HG03064 (cell line): ENCODE measurements around the gene SDCBP2.

ENCODE experiments used
- ATAC-seq: cut with Tn5 transposase; IDR thresholded peaks from one replicate; pipeline ENCODE4 v1.9.1; 2021; ENCODE audit warnings: low read depth; ENCODE audit not compliant: unreplicated experiment

SDCBP2 gene

GRCh38 chr20:1331801-1332453 is 3.0 kb upstream of the SDCBP2 start:
- ATAC-seq, result no peak

GRCh38 chr20:1331101-1331500 is 2.2 kb upstream of the SDCBP2 start:
- no peak for ATAC-seq

GRCh38 chr20:1330075-1330830 is 1.3 kb upstream of the SDCBP2 start:
- no peak for ATAC-seq

GRCh38 chr20:1327827-1328679 is 886 bp downstream of the SDCBP2 start:
- ATAC-seq, result no peak

- no peak for ATAC-seq
These were observed 1.7 kb downstream of the SDCBP2 start for GRCh38 chr20:1327241-1327653.

GRCh38 chr20:1326031-1326930 is 2.7 kb downstream of the SDCBP2 start:
- ATAC-seq, result no peak

- peak; percentile 81 for ATAC-seq
These were observed 3.5 kb downstream of the SDCBP2 start for GRCh38 chr20:1325173-1326030.

- no peak for ATAC-seq
These were observed 4.3 kb downstream of the SDCBP2 start for GRCh38 chr20:1324598-1325172.

- no peak for ATAC-seq
These were observed 4.9 kb downstream of the SDCBP2 start for GRCh38 chr20:1323830-1324597.

GRCh38 chr20:1323256-1323655 is 5.7 kb downstream of the SDCBP2 start:
- ATAC-seq, result no peak

- ATAC-seq, result no peak
These were observed 6.3 kb downstream of the SDCBP2 start for GRCh38 chr20:1322511-1323245.

- ATAC-seq, result no peak
These were observed 7.3 kb downstream of the SDCBP2 start for GRCh38 chr20:1321654-1321939.

GRCh38 chr20:1320902-1321653 is 7.9 kb downstream of the SDCBP2 start:
- no peak for ATAC-seq

- ATAC-seq, result no peak
These were observed 8.9 kb downstream of the SDCBP2 start for GRCh38 chr20:1320016-1320415.

- no peak for ATAC-seq
These were observed 9.5 kb downstream of the SDCBP2 start for GRCh38 chr20:1319462-1319861.

- ATAC-seq, result no peak
These were observed 9.9 kb downstream of the SDCBP2 start for GRCh38 chr20:1319051-1319450.
